Epidermal melanocyte (primary cell): ENCODE results near the gene IRS4.

ENCODE experiments used
- DNase-seq: peaks from one replicate; pipeline ENCODE4 v3.0.0; 2011; ENCODE audit warnings: low spot score; ENCODE audit not compliant: insufficient read length

IRS4 gene

DNA sequence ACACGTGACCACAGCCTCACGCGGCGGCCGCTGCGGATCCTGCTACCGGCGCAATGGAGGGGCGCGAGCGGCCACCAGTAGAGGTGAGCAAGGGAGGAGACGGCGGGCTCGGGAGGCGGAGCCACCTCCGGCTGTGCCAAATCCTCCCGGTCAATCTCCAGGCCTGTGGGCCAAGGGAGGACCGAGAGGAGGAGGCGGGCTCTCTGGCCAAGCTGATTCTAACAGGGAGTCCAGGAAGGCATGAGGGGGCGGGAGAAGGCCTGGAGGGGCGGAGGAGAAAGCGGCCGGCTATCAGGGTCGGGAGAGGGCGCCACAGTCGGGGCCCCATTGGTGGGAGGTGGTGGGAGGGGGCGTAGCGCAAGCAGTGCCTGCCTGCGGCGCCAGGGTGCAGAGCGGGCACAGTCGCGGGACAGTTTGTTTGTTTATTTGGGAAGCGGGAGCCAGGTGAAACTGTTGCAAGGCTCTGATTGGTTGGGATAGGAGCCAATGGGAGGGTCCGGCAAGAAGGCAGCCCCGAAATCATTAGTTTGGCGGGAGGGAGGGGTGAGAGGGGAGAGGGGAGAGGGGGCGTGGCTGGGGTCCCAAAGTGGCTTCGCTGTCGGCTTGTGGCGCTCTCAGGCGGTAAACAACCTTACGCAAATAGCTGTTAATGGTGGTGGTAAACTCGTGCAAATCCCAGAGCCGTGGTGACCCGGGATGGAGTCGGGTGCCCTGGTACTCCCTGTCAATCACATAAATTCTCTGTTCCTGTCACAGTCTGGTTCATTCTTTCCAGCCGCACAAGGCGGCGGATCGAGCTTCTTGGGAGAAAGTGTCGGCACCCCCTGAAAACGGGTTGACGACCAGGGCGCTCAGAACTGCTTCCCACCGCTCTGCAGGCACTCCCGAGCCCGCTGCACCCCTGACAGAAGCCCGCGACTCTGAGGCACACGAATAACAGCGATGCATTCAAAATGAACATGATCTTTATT lies at the start of gene IRS4:
Gene IRS4 (minus strand): TSS at position 55 of the 971 bp plus-strand sequence.
- DNase-seq, result peak; percentile 36

DNA sequence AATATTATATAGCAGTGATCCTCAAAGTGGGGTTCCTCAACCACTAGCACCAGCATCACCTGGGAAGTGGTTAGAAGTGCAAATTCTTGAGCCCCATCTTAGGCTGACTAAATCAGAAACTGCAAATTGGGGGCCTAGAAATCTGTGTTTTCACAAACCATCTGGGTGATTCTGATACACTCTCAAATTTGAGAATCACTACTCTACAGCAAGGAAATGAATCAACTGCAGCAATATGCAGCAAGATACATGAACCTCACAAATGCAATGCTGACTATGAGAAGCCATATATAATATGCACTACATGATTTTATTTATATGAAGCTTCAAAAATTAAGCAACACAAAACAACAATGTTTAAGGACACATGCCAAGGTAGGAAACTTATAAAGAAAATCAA lies 36.2 kb upstream of the IRS4 start:
- DNase-seq, result no peak

DNA sequence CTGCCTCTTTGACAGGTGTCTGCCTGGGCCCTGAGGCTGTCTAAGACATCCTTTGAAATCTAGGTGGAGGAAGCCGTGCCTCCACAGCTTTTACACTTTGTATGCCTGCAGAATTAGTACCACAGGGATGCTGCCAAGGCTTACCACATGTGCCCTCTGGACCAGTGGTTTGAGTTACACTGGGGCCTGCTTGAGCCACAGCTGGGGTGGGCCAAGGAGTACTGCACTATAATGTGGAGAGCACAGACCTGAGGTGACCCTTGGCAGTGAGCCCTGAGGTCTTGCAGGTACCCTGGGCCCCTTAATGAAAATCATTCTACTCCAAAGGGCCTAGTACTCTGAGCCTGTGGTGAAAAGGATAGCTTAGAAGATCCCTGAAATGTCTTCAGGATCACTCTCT lies 27.2 kb upstream of the IRS4 start:
- no peak for DNase-seq

DNA sequence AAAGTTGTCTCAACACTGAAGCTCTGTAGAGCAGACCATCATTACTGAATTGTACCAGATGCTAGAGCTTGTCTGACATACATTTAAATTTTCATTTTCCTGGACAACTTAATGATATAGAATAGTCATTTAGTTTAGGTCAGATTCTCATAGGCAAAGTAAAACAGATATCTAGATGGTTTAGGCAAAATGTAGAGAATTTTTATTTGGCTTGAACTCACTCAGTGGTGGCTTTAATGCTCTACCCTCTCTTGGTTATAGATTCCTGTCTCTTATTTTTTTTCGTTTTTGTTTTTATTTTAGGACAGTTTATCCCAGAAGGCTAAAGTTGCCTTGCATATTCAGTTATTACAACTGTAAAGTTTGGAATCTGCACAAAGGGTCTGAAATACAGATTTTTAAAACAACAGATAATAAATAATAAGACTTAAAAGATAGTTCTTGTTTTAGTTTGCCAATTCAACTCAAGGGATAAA lies 4.0 kb upstream of the IRS4 start:
- no peak for DNase-seq

DNA sequence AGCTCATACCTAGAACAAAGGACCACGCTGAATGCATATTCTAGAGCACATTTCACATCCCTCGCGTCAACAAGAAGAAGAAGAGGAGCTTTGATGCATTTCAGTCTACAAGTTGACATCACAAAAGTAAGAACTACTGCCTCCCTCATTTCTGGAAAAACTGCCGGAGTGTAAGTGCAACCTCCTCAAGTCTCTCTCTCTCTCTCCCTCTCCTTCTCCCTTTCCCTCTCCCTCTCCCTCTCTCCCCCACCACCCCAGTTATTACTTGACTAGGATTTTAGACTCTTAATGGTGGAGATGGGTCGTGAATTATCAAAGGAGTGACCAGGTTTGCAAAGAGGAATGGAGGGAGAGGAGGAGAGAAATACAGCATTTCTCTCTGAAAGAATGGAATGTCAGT lies 1.4 kb upstream of the IRS4 start:
- no peak for DNase-seq

DNA sequence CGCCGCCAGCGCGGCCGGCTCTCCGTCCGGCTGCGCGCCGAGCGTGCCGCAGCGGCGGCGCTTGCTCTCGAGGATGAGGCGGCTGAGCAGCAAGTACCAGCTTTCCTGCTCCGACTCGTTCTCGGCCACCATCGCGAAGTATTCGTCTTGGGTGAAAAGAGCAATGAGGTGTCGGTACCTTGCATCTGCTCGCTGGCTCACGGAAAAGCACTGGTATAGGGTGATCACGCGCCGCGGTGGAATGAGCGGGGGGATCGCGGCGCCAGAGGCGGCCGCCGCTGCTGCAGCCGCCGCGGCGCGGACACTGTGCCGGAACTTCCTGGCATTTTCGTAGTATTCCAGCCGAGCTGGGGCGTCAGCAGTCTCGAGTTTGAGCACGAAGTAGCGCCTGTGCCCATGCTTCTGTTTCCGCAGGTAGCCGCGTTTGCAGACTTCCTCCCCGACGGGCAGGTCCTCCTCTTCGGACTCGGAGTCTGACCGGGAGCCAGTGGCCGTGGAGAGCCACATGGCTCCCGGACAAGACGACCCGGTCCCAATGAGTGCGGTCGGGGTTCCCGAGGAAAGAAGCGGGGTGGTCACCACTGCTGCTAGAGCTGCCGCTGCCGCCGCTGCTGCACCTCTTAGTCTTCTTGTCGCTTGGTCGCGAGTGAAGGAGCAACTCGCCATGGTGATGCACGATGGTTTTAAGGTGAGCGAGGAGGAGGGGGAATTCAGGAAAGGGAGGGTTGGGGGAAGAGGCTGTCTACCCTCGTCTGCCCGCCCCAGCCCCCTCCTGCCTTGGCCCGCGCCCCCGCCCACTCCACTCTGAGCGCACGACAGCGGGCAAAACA lies 469 bp downstream of the IRS4 start:
- DNase-seq, result no peak

DNA sequence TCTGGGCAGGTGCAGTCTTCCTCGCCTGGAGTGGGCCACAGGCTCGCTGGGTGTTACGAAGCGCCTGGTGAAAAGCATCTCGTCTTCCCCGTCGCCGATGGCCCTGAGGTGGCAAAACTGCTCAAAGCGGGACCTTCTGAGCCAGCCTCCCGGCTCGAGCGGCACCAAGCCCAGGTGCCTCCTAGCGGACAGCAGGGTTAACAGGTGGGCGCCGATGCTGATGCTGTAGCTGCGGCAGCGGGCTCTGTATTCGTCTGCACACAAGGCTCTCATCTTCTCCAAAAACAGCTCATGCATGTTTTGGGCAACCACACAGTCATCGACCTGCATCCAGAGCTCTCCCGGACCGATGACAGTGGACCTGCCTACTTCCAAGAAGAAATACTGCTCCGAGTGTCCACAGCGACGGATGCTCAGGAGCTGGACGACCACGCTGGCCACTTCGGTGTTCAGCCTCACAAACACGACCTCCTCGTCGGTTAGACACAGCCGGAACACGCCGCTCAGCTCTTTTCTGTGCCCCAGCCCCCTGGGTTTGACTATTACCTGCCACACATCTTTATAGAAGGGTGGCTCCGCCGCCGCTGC lies 1.2 kb downstream of the IRS4 start:
- DNase-seq, result no peak

DNA sequence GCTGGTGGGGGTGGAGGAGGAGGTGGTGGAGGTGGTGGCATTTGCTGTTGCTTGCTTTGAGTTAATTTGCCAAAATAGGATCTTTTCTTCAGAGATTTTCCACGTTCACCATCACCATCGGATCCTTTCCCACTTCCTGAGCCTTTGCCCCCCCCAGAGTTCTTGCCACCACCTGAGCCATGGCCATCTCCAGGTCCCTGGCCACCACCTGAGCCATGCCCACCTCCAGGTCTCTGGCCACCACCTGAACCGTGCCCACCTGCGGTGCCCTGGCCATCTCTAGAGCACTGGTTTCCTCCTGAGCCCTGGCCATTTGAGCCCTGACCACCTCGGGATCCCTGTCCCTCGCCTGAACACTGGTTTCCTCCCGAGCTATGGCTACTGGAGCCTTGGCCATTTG lies 1.9 kb downstream of the IRS4 start:
- no peak for DNase-seq

DNA sequence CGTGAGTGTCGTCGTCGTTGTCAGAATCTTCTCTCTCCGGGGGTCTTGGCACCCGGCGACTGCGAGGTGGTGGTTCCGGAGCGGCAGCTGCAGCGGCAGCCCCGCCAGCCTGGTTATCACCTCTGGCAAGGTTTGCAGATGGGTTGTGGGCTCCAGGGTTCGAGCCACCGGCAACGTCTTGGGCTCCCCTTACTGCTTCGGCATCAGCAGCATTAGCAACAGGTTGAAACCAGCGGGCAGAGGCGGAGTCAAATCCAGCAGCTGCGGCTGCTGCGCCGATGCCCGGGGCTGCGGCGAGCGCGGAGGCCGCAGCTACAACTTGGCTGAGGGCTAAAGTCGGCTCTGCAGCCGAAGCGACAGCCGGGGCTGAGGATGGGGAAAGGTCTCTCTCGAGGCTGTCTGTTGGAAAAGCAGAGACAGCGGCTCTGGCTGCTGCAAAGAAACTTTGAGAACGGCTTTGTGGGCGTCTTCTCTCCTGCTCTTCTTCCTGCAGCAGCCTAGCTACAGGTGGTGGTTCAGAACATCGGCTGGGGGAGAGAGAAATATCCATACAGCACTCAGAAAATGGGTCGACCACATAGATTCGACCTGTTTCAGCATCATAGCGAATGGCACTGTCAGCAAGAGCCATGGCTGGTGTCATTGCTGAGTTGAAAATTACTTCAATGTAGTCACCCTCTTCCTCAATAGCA lies 3.6 kb downstream of the IRS4 start:
- no peak for DNase-seq

DNA sequence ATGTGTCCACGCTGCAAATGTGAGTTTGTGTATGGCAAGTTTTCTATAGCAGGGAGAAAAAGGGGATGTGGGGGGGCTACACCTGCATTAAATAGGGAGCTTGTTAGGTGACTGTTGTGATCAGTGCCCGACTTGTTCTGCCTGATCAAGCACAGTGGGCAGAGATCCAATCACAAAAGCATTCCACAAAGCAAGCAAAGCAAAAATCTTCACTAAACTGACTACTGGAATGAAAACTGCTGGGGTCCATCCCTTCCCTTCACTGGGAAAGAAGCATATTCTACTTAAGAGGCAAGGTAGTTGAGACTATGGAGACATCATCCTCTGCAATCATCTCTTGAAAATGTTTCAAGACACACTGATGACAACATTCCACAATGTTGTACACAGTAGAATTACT lies 5.2 kb downstream of the IRS4 start:
- DNase-seq, result no peak

DNA sequence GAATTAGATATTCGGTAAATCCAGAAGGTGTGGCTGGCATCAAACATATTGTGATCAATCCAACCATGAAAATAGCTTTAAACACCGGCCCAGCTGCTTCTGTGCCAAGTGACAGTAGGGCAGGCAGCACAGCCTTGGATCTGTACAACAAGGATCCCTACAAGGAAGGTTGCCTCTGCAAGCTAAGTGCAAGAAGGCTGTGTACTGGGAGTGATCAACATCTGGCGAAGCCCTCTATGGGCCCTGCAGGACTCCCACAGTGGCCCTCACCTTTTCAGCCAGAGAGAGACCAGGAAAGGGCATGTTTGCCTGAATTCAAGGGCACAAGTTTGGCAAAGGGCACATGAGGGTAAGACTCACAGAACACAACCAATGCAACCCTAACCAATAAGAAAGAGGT lies 9.6 kb downstream of the IRS4 start:
- DNase-seq, result no peak

DNA sequence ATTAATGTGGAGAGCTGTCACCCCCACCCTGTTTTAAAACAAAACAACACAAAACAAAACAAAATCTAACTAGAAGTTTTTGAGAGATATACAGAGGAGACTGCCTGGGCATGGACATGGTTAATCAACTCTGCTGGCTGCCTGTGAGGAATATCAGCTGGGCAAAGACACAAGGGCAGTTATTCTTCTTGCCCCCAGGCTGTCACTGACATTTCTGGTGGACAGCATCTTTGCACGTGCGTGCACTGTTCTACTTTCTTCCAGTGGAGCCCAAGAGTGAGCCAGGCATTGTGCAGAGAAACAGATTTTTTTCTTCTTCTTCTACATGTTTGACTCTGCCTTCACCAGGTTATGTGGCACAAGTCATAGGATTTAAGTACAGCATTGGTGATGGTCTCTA lies 13.8 kb downstream of the IRS4 start:
- no peak for DNase-seq

DNA sequence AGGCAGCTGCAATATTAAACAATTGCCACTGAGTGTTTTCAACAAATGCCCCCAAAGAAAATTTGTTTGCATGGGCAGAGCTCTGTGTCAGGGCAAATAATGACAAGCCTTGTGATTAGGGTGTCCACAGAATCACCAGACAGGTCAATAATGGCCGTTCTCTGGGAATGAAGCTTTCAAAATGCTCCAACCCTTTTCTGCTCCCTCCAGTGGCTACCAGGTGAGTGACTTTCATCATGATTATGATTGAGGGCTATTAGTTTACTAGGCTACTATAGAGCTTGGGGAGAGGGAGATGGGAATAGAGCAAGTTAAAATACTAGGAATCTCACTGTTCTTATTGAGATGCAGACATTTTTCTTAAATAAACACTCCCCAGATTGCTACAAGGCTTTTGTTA lies 23.5 kb downstream of the IRS4 start:
- DNase-seq, result no peak

DNA sequence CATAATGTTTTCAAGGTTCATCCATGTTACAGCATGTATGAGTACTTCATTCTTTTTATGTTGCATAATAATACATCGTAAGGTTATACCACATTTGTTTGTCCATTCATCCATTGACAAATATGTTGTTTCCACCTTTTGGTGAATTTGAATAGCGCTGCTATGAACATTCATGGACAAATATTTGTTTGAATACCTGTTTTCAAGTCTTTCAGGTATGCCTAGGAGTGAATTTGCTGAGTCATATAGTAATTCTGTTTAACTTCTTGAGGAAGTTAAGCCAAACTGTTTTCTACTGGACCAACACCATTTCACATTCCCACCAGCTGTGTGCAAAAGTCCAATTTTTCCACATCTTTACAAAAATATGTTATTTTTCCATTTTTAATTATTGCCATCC lies 31.5 kb downstream of the IRS4 start:
- no peak for DNase-seq

DNA sequence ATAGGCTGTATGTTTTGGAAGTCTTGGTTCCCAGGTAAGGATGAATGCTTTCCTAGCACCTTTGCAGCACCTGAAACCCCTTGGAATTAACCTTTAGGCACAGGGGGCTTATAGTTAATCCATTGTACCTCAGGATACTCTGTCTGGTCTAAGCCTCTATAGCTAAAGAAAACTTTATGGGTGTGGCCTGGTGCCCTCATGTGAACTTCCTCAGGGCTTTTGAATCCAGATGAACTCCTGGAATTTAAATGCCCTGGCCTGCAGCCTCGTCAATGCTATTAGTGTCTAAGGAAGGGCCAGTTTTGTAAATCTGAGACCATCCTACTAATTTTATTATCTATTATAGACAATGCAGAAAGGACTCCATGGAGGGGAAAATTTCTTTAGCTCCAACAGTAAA lies 33.8 kb downstream of the IRS4 start:
- DNase-seq, result no peak

DNA sequence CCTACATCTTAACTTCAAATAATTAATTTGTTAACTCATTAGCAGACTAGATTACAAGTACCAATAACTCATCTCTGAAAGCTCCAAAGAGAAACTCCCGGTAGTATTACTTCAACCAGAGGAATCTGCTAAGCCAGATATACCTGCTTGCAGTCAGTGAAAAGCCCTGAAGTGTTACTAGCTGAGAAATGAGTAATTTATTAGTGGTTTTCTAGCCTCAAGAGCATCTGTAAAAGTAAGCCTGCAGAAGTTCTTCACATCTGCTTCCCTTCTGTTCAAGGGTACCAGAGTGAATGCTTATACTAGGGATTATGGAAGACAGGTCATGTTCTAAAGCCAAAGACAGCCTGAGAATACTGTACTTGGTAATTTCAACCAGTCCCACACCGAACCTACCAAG lies 34.7 kb downstream of the IRS4 start:
- no peak for DNase-seq

DNA sequence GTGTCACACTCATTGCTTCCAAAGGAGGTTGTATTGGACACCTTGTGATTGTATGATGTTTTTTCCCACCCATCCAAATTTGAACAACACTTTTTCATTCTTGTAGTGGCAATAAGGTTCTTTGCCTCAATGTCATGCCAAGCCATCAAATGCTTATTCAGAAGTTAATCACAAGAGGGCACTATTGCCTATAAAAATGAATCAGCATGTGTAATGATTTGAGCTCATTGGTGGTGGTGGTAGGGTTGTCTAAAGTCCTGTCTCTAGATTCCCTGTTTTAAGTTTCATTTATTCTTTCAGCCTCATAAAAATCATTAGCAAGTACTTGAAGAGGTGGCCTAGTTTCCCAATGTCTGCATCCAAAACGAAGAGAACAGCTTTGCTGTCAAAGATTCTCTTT lies 37.0 kb downstream of the IRS4 start:
- DNase-seq, result no peak

DNA sequence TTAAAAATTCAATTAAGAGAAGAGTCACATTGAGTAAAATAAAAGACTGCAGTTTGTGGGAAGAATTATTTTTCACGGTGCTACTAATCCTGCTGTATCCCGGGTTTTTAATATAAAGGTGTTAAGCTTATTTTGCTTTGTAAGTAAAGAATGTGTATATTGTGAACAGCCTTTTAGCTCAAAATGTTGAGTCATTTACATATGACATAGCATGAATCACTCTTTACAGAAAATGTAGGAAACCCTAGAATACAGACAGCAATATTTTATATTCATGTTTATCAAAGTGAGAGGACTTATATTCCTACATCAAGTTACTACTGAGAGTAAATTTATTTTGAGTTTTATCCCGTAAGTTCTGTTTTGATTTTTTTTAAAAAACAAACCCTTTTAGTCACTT lies 39.7 kb downstream of the IRS4 start:
- no peak for DNase-seq
